Mucosa of rectum (tissue), 2 donors: ENCODE results near the gene TGM3.

Experiments used
- H3K27ac ChIP-seq, 2 donors: one replicate each; pipeline ENCODE4 v1.7.0; 2013; ENCODE audit warnings: inconsistent platforms in 2 of 2, low read depth in 2 of 2, low read length in 2 of 2
- H3K27me3 ChIP-seq, 2 donors: one replicate each; pipeline ENCODE4 v1.7.0; 2013; ENCODE audit warnings: low read length in 2 of 2; ENCODE audit not compliant: control insufficient read depth in 2 of 2, insufficient read depth in 2 of 2
- H3K36me3 ChIP-seq, 2 donors: one replicate each; pipeline ENCODE4 v1.7.0; 2013; ENCODE audit warnings: low read length in 2 of 2; ENCODE audit not compliant: control insufficient read depth in 2 of 2, insufficient read depth in 2 of 2
- H3K4me1 ChIP-seq, 2 donors: one replicate each; pipeline ENCODE4 v1.7.0; 2013; ENCODE audit warnings: low read length in 2 of 2, mild to moderate bottlenecking in 1 of 2; ENCODE audit not compliant: control insufficient read depth in 2 of 2, insufficient read depth in 2 of 2
- H3K4me3 ChIP-seq, 2 donors: one replicate each; pipeline ENCODE4 v1.7.0; 2013; ENCODE audit warnings: low read length in 2 of 2
- H3K9ac ChIP-seq, 2 donors: one replicate each; pipeline ENCODE4 v1.7.0; 2013; ENCODE audit warnings: low read length in 2 of 2, low read depth in 1 of 2, mild to moderate bottlenecking in 1 of 2
- H3K9me3 ChIP-seq, 2 donors: one replicate each; pipeline ENCODE4 v1.7.0; 2013; ENCODE audit warnings: low read length in 2 of 2; ENCODE audit not compliant: control insufficient read depth in 2 of 2
- donor health status: healthy.
- donor health status: Normal muscosa, but diverticular disease.

Gene TGM3

GRCh38 chr20:2331901-2332565 lies 36.2 kb downstream of the TGM3 start:
- H3K27ac ChIP-seq: no peak overlapping the region
- H3K36me3 ChIP-seq: no peaks in the 10 kb centered on the region

DNA sequence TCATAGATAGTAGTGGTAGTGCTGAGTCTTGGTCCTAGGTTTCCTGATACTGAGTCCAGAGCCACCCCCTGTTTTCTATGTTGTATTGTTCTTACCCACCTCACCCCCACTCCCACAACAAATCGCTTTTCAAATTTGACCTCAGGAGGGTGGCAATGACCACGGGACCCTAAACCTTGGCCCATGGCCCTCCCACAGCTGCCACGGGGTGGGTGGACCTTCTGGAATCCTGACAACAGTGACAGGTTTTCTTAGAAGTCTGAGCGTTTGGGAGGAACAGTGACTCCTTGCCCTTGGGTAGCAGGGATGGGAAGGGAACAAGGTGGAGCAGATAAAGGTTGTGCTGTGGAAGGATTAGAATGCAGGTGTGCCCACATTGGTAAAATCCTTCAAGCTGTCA lies 36.9 kb downstream of the TGM3 start:
- Histone ChIP-seq H3K27me3 (no peaks in the 10 kb centered on the region), H3K9me3 (no peaks in the 10 kb centered on the region), H3K27ac (no peak overlapping the region), H3K4me1 (peaks cover 3 to 15% of the 10 kb centered on the region in 2 donors), H3K4me3 (no peak overlapping the region), H3K36me3 (no peaks in the 10 kb centered on the region), H3K9ac (no peak overlapping the region)

More at GRCh38 chr20:2331901-2332565, 36.2 kb downstream of the TGM3 start:
- no peak overlapping the region for H3K4me3 ChIP-seq
- H3K9ac ChIP-seq: no peak overlapping the region
- peaks cover 3 to 15% of the 10 kb centered on the region in 2 donors for H3K4me1 ChIP-seq
- H3K27me3 ChIP-seq: no peaks in the 10 kb centered on the region
- no peaks in the 10 kb centered on the region for H3K9me3 ChIP-seq

- H3K27ac ChIP-seq: no peak overlapping the region
- H3K9me3 ChIP-seq: no peaks in the 10 kb centered on the region
- H3K36me3 ChIP-seq: no peaks in the 10 kb centered on the region
- H3K27me3 ChIP-seq: no peaks in the 10 kb centered on the region
- no peak overlapping the region for H3K4me3 ChIP-seq
- H3K9ac ChIP-seq: no peak overlapping the region
- peaks cover 3 to 15% of the 10 kb centered on the region in 2 donors for H3K4me1 ChIP-seq
These were observed 38.0 kb downstream of the TGM3 start for GRCh38 chr20:2333821-2334220.

DNA sequence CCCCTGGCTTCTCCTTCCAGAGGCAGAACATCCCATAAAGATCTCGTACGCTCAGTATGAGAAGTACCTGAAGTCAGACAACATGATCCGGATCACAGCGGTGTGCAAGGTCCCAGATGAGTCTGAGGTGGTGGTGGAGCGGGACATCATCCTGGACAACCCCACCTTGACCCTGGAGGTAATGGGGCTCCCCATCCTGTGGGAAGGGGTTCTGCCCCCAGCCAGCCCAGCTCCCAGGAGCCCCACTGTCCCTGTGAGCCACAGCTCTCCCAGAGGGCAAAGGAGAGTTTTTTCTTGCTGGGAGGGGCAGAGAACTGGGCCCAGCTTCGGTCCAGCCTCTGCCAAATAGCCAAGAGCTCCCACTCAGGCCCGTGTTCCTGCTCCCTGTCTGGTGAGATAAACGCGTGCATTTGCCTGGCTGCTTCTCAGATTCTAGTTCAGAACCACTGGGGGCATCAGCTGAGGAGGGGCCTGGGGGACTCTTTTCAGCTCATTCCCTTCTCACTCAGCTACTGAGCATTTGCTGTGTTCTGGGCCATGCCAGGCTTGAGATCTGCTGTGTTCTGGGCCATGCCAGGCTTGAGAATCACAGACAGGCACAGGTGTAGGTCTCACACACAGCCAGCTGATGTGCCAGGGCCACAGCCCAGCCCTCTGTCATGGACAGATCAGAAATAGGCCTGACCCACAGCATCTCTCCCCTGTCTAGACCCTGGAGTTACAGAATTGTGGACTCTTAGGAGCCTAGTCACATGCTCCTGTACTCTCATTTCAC lies 39.5 kb downstream of the TGM3 start:
- Histone ChIP-seq H3K9ac (no peak overlapping the region), H3K36me3 (no peaks in the 10 kb centered on the region), H3K9me3 (no peaks in the 10 kb centered on the region), H3K27me3 (no peaks in the 10 kb centered on the region), H3K27ac (no peak overlapping the region), H3K4me3 (no peak overlapping the region), H3K4me1 (peaks cover 0 to 4% of the 10 kb centered on the region in 2 donors)

GRCh38 chr20:2336471-2336870 lies 40.7 kb downstream of the TGM3 start:
- Histone ChIP-seq H3K9me3 (no peaks in the 10 kb centered on the region), H3K27ac (no peak overlapping the region), H3K4me1 (no peaks in the 10 kb centered on the region), H3K36me3 (no peaks in the 10 kb centered on the region), H3K9ac (no peak overlapping the region), H3K27me3 (no peaks in the 10 kb centered on the region), H3K4me3 (no peak overlapping the region)

DNA sequence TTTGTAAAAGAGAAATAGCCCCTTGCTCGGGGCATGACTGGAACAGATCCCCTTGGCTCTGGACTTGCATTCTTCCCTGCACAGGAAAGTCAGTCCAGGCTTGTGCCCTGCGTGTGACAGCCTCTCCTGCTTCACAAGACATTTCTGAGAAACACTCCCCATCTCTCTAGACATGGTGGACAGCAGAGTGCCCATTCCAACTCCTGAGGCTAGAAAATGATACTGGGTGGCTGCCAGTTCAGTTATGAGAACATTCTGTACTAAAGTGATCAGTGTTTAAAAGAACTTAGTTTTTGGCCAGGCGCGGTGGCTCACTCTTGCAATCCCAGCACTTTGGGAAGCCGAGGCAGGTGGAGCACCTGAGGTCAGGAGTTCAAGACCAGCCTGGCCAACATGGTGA lies 41.3 kb downstream of the TGM3 start:
- H3K36me3 ChIP-seq: no peaks in the 10 kb centered on the region
- no peaks in the 10 kb centered on the region for H3K4me1 ChIP-seq
- H3K27ac ChIP-seq: no peak overlapping the region
- no peaks in the 10 kb centered on the region for H3K27me3 ChIP-seq
- no peak overlapping the region for H3K9ac ChIP-seq
- H3K4me3 ChIP-seq: no peak overlapping the region
- H3K9me3 ChIP-seq: no peaks in the 10 kb centered on the region

DNA sequence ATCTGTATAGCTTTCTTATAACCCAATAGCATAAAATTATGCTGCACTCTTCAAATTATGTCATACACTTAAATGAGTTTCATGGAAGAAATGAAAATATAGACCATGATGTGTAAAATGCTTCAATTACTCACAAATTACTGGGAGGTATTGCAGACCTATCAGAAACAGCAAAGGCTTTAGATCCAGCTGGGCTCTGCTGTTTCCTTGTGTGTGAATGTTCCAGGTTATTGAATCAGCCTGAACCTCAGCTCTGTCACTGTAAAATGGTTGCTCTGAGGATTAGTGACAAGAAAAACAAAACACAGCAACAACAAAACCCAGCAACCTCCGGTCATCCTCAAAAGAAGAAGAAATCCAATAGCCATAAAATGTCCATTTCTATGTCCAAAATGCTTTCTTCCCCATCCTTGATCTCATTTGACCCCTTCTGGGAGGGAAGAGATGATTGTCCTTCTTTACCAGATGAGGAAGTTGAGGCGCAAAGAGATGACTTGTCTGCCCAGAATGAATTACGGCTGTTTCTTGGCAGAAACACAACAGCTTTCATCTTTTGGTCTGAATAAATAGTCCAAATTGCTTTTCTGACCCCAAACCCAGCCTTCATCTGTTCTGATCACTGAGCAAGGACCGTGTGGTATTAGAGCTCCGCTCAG lies 42.7 kb downstream of the TGM3 start:
- H3K36me3 ChIP-seq: no peaks in the 10 kb centered on the region
- no peak overlapping the region for H3K27ac ChIP-seq
- H3K9ac ChIP-seq: no peak overlapping the region
- no peaks in the 10 kb centered on the region for H3K9me3 ChIP-seq
- no peaks in the 10 kb centered on the region for H3K27me3 ChIP-seq
- no peak overlapping the region for H3K4me3 ChIP-seq
- no peaks in the 10 kb centered on the region for H3K4me1 ChIP-seq

DNA sequence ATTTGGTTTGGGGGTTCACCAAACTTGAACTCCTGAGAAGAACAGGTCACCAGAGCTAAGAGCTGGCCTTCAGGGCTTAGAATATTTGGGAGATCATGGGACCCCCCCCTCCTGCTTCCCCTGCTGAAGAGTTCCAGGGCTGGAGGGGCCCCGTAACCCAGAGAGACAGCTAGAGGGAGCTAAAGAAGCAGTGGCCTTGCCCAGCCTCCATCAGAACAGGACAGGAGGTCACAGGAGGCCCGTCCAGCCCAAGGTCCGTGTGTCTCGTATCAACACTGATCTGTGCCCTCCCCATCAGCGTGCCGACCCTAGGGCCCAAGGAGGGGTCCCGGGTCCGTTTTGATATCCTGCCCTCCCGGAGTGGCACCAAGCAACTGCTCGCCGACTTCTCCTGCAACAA lies 44.3 kb downstream of the TGM3 start:
- H3K4me3 ChIP-seq: no peak overlapping the region
- no peaks in the 10 kb centered on the region for H3K4me1 ChIP-seq
- no peaks in the 10 kb centered on the region for H3K9me3 ChIP-seq
- no peak overlapping the region for H3K9ac ChIP-seq
- no peaks in the 10 kb centered on the region for H3K36me3 ChIP-seq
- H3K27ac ChIP-seq: no peak overlapping the region
- no peaks in the 10 kb centered on the region for H3K27me3 ChIP-seq

DNA sequence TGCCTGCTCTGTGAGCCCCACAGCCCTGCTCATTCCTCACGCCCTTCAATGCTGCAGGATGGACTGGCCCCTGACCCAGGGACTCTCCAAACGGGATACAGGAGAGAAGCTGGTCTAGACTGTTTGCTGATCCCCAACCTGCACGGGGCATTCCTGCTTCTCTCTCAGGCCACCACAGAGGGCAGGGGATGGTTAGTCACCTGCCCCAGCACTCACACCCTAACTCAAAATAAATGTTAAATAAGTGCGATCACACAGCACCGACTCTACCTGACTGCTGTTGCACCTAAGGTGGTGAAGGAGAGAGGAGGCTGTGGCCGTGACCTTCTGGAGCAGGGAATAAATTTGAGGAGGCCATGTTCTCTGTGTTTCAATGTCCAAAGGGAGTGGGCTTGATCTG lies 45.0 kb downstream of the TGM3 start:
- Histone ChIP-seq H3K4me3 (no peak overlapping the region), H3K9ac (no peak overlapping the region), H3K27me3 (no peaks in the 10 kb centered on the region), H3K27ac (no peak overlapping the region), H3K4me1 (no peaks in the 10 kb centered on the region), H3K36me3 (no peaks in the 10 kb centered on the region), H3K9me3 (no peaks in the 10 kb centered on the region)

DNA sequence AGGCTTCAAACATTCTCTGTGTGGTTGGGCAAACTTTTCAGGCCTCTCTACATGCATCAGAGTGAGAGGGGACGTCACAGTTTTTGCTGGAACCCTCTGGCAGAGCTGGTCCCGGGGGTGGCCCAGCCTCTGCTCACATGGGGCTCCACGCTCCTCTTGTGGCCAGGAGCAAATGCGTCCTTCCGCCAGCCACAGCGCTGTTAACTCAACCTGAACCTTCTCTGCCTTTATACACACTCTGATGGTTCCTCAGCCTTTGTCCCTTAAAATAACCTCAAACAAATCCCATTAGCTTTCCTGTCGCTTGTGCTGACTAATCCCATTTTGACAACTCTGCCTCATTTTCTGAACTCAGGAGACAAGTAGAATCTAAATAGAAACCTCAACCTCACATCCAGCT lies 45.5 kb downstream of the TGM3 start:
- Histone ChIP-seq H3K9me3 (no peaks in the 10 kb centered on the region), H3K4me1 (no peaks in the 10 kb centered on the region), H3K27ac (no peak overlapping the region), H3K27me3 (no peaks in the 10 kb centered on the region), H3K36me3 (no peaks in the 10 kb centered on the region), H3K9ac (no peak overlapping the region), H3K4me3 (no peak overlapping the region)
